HG03196 (cell line): ENCODE measurements around the gene MOCOS.
"Not testable (repeated sequence)": the region's sequence is repeated elsewhere in the genome, so short reads cannot be mapped to it uniquely, and the experiment has no call there.

Source experiments
- ATAC-seq: cut with Tn5 transposase; IDR thresholded peaks from one replicate; pipeline ENCODE4 v1.9.1; 2021; ENCODE audit not compliant: unreplicated experiment

MOCOS gene

GRCh38 chr18:36197511-36198166 is 10.3 kb downstream of the MOCOS start:
- ATAC-seq: no peak

GRCh38 chr18:36199691-36200295 is 12.5 kb downstream of the MOCOS start:
- no peak for ATAC-seq

GRCh38 chr18:36200354-36200771 is 13.1 kb downstream of the MOCOS start:
- ATAC-seq: no peak

- no peak for ATAC-seq
These were observed 14.5 kb downstream of the MOCOS start for GRCh38 chr18:36201765-36202164.

GRCh38 chr18:36203360-36203895 is 16.1 kb downstream of the MOCOS start:
- ATAC-seq: no peak

- ATAC-seq: no peak
These were observed 17.9 kb downstream of the MOCOS start for GRCh38 chr18:36205166-36205565.

GRCh38 chr18:36207303-36207702 is 20.0 kb downstream of the MOCOS start:
- no peak for ATAC-seq

GRCh38 chr18:36207969-36208368 is 20.7 kb downstream of the MOCOS start:
- ATAC-seq: not testable (repeated sequence)

GRCh38 chr18:36211612-36212065 is 24.3 kb downstream of the MOCOS start:
- ATAC-seq: no peak

GRCh38 chr18:36212301-36213171 is 25.2 kb downstream of the MOCOS start:
- ATAC-seq: no peak

GRCh38 chr18:36214811-36215210 is 27.5 kb downstream of the MOCOS start:
- ATAC-seq: no peak

- no peak for ATAC-seq
These were observed 28.3 kb downstream of the MOCOS start for GRCh38 chr18:36215577-36215976.

- ATAC-seq: no peak
These were observed 30.1 kb downstream of the MOCOS start for GRCh38 chr18:36217348-36217747.

GRCh38 chr18:36229188-36229587 is 41.9 kb downstream of the MOCOS start:
- no peak for ATAC-seq

- ATAC-seq: not testable (repeated sequence)
These were observed 53.2 kb downstream of the MOCOS start for GRCh38 chr18:36240510-36240909.

GRCh38 chr18:36241831-36242230 is 54.5 kb downstream of the MOCOS start:
- ATAC-seq: no peak

GRCh38 chr18:36247036-36247435 is 59.7 kb downstream of the MOCOS start:
- ATAC-seq: no peak

- no peak for ATAC-seq
These were observed 62.1 kb downstream of the MOCOS start for GRCh38 chr18:36249392-36249791.

GRCh38 chr18:36250827-36251226 is 63.5 kb downstream of the MOCOS start:
- ATAC-seq: no peak

- no peak for ATAC-seq
These were observed 67.9 kb downstream of the MOCOS start for GRCh38 chr18:36255072-36255698.

GRCh38 chr18:36256094-36256493 is 68.8 kb downstream of the MOCOS start:
- no peak for ATAC-seq
